Stimulated activated naive CD4-positive, alpha-beta T cell treated with Interleukin-2 at 50 U/mL for 16 hours (primary cell): Measurements from ENCODE around the gene IYD.

Experiments used
- DNase-seq: peaks from one replicate; lab custom pipeline; 2025; lab: John Stamatoyannopoulos, UW

The IYD gene

GRCh38 chr6:150368762-150369161 is at the start of gene IYD:
Gene IYD (plus strand): TSS chr6:150369012. CDS start chr6:150369032, 20 bp downstream.
- DNase-seq, result no peak

- DNase-seq, result no peak
Observed at GRCh38 chr6:150319924-150320323, 48.9 kb upstream of the IYD start.

GRCh38 chr6:150320442-150320841 is 48.4 kb upstream of the IYD start:
- DNase-seq, result no peak

GRCh38 chr6:150322466-150322871 is 46.3 kb upstream of the IYD start:
- DNase-seq, result no peak

GRCh38 chr6:150323205-150323604 is 45.6 kb upstream of the IYD start:
- no peak for DNase-seq

GRCh38 chr6:150324044-150324443 is 44.8 kb upstream of the IYD start:
- no peak for DNase-seq

GRCh38 chr6:150325066-150325772 is 43.6 kb upstream of the IYD start:
- no peak for DNase-seq

- DNase-seq, result no peak
Observed at GRCh38 chr6:150327117-150327774, 41.6 kb upstream of the IYD start.

GRCh38 chr6:150328744-150329405 is 39.9 kb upstream of the IYD start:
- no peak for DNase-seq

GRCh38 chr6:150331344-150331743 is 37.5 kb upstream of the IYD start:
- no peak for DNase-seq

GRCh38 chr6:150332939-150333584 is 35.8 kb upstream of the IYD start:
- no peak for DNase-seq

GRCh38 chr6:150333585-150333941 is 35.2 kb upstream of the IYD start:
- no peak for DNase-seq

- DNase-seq, result peak; percentile 10
Observed at GRCh38 chr6:150334790-150335783, 33.7 kb upstream of the IYD start.

- no peak for DNase-seq
Observed at GRCh38 chr6:150336299-150336698, 32.5 kb upstream of the IYD start.

- DNase-seq, result no peak
Observed at GRCh38 chr6:150336708-150337107, 32.1 kb upstream of the IYD start.

- no peak for DNase-seq
Observed at GRCh38 chr6:150342126-150342525, 26.7 kb upstream of the IYD start.

GRCh38 chr6:150343434-150343833 is 25.4 kb upstream of the IYD start:
- DNase-seq, result no peak

GRCh38 chr6:150345781-150346180 is 23.0 kb upstream of the IYD start:
- DNase-seq, result no peak

- DNase-seq, result no peak
Observed at GRCh38 chr6:150346346-150346745, 22.5 kb upstream of the IYD start.

GRCh38 chr6:150347845-150348244 is 21.0 kb upstream of the IYD start:
- DNase-seq, result no peak

GRCh38 chr6:150349546-150349945 is 19.3 kb upstream of the IYD start:
- DNase-seq, result no peak
